HG03575 (cell line): Measurements from ENCODE around the gene MUC5B.
"Not testable (repeated sequence)": the region's sequence is repeated elsewhere in the genome, so short reads cannot be mapped to it uniquely, and the experiment has no call there.

Experiments used
- ATAC-seq: cut with Tn5 transposase; IDR thresholded peaks from one replicate; pipeline ENCODE4 v1.9.1; 2021; ENCODE audit not compliant: unreplicated experiment, insufficient number of reproducible peaks, low FRiP score; ENCODE audit errors: extremely low read depth

The MUC5B gene

DNA sequence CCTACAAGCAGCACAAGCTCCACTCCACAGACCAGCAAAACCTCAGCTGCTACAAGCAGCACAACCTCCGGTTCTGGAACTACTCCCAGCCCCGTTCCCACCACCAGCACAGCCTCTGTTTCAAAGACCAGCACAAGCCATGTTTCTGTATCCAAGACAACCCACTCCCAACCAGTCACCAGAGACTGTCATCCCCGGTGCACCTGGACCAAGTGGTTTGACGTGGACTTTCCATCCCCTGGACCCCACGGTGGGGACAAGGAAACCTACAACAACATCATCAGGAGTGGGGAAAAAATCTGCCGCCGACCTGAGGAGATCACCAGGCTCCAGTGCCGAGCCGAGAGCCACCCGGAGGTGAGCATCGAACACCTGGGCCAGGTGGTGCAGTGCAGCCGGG is 33.0 kb upstream of the MUC5B start:
- ATAC-seq: not testable (repeated sequence)

DNA sequence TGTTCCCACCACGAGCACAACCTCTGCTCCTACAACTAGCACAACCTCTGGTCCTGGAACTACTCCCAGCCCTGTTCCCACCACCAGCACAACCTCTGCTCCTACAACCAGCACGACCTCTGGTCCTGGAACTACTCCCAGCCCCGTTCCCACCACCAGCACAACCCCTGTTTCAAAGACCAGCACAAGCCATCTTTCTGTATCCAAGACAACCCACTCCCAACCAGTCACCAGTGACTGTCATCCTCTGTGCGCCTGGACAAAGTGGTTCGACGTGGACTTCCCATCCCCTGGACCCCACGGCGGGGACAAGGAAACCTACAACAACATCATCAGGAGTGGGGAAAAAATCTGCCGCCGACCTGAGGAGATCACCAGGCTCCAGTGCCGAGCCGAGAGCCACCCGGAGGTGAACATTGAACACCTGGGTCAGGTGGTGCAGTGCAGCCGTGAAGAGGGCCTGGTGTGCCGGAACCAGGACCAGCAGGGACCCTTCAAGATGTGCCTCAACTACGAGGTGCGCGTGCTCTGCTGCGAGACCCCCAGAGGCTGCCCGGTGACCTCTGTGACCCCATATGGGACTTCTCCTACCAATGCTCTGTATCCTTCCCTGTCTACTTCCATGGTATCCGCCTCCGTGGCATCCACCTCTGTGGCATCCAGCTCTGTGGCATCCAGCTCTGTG is 30.9 kb upstream of the MUC5B start:
- ATAC-seq: not testable (repeated sequence)

DNA sequence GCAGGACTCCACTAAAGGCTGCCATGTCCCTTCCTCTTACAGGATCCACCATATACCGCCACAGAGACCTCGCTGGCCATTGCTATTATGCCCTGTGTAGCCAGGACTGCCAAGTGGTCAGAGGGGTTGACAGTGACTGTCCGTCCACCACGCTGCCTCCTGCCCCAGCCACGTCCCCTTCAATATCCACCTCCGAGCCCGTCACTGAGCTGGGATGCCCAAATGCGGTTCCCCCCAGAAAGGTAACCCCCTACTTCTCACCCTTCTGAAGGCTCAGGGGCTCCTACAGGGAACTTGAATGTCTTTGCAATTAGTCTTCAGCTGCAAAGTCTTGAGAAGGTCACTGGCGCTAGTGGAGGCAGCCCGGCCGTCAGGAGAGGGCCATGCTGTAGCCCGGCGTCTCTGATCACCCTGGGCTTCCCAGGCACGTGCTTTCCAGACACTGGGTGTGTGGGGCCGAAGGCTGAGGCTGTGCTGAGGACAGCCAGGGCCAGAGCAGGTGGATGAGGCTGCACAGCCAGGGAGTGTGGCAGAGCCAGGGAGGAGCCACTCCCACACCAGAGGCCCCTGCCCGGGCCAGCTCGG is 30.0 kb upstream of the MUC5B start:
- no peak for ATAC-seq

DNA sequence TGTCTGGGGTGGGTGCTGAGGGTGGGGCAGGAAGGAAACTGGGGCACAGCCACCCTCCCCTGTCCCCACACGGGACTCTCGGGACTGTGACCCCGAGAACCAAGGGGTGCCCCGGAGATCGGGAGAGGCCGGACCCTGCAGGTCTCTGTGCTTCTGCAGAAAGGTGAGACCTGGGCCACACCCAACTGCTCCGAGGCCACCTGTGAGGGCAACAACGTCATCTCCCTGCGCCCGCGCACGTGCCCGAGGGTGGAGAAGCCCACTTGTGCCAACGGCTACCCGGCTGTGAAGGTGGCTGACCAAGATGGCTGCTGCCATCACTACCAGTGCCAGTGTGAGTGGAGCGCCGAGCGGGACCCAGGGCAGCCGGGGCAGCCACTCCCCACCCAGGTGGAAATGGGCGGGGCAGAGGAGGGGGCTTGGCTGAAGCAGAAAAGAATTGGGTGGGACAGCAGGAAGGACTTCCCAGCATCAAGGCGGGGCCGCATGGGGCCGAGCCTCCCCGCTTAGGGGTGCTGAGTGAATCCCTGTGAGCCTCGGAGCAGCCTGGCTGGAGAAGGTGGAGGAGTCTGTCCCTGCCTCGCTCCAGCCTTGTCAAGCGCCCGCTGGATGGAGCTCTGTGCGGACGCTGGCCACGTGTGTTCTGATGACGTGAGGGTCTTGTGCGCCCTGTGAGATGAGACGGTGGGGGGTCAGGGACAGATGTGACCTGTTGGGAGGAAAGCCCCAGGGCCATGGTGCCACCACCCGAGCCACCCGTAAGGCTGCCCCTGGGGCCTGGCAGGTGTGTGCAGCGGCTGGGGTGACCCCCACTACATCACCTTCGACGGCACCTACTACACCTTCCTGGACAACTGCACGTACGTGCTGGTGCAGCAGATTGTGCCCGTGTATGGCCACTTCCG is 29.3 kb upstream of the MUC5B start:
- ATAC-seq: no peak

DNA sequence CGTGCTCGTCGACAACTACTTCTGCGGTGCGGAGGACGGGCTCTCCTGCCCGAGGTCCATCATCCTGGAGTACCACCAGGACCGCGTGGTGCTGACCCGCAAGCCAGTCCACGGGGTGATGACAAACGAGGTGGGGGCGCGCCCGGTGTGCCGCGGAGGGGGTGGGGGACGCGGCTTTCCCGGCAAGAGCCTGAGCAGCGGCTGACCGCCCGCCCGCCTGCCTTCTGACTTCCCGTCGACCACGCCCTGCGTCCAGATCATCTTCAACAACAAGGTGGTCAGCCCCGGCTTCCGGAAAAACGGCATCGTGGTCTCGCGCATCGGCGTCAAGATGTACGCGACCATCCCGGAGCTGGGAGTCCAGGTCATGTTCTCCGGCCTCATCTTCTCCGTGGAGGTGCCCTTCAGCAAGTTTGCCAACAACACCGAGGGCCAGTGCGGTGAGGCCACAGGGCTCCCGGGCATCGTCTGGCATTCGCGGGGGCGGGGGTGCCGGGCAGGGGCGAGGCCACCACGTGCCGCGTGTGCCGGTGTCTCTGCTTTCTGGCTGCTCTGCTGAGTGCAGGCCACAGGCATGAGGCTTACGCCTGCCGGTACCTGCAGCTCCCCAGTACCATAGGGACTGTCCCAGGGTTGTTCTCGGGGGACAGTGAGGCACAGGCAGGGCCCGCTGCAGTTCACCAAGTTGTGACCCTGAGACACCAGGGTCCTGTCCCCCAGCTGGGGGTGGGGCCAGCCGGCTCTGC is 28.5 kb upstream of the MUC5B start:
- no peak for ATAC-seq

DNA sequence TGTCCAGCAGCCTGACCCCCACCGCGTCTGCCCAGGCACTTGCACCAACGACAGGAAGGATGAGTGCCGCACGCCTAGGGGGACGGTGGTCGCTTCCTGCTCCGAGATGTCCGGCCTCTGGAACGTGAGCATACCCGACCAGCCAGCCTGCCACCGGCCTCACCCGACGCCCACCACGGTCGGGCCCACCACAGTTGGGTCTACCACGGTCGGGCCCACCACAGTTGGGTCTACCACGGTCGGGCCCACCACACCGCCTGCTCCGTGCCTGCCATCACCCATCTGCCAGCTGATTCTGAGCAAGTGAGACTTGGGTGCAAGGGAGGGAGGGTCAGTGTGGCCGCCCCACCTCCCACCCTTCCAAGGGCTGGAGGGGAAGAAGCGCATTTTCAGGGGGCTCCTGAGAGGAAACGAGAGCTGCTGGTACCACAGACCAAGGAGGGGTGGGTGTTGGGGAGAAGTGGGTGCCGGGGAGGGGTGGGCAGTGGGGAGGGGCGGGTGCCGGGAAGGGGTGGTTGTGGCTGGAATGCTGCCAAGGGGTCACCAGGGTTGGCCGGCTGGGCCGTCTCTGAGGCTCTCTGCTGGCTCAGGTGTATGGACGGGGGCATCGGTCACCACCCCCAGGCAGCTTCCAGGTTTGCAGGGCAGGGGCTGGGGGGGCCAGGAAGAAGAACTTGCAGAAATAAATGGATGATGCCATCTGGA is 27.7 kb upstream of the MUC5B start:
- no peak for ATAC-seq

DNA sequence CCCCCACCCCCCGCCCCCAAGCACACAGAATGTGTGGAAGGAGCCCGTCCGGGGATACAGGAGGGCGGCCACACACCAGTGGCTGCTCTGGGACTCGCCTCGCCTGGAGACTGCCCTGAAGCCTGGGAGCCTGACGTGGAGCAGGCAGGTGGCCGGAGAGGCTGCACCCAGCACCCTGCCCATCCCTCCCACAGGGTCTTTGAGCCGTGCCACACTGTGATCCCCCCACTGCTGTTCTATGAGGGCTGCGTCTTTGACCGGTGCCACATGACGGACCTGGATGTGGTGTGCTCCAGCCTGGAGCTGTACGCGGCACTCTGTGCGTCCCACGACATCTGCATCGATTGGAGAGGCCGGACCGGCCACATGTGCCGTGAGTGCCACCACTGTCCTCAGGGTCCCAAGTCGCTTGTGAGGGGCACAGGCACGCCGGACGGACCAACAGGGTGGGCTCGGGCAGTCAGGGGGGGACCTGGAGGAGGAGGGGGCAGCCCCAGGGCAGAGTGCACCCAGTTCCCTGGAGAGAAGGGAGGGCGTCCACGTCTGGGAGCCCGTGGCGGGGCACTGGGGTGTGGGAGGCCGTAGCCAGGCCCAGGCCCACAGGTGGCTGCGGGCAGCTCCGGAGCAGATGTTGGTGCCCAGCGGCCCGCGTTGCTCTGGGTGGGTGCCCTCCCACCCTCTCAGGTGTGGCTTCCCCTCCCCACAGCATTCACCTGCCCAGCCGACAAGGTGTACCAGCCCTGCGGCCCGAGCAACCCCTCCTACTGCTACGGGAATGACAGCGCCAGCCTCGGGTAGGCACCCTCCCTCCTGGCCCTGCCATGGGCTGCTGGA is 27.0 kb upstream of the MUC5B start:
- no peak for ATAC-seq

DNA sequence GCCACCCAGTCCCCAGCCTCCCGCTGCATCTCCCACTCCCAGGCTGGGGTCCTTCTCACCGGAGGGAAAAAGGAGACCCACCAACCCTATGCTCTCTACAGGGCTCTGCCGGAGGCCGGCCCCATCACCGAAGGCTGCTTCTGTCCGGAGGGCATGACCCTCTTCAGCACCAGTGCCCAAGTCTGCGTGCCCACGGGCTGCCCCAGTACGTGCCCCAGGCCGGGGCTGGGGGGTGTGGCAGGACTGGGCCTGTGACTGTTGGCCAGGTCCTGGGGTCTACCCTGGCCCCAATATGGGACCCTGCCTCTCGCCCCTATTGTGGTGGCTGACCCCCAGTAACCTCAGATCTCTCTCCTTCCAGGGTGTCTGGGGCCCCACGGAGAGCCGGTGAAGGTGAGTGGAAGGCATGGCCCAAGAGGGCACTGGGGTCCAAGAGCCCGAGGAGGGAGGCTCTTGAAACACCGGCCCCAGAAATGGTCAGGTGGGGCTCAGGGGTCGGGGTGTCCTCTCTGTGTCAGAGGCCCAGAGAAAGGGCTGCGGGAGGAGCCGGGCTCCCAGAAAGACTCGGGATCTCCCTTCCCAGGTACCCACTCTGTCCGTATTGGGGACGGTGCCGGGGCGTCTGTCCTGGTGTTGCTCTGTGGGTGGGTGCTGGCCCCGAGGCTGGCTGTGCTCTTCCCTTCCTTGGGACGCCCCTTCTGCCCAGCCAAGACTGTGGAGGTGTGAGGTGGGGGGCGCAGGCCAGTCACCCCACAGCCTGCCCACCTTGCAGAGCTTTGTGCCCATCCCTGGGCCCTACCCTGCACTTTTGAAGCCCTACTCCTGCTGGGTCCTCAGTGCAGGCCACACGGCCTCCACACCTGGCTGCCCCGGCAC is 26.1 kb upstream of the MUC5B start:
- no peak for ATAC-seq

DNA sequence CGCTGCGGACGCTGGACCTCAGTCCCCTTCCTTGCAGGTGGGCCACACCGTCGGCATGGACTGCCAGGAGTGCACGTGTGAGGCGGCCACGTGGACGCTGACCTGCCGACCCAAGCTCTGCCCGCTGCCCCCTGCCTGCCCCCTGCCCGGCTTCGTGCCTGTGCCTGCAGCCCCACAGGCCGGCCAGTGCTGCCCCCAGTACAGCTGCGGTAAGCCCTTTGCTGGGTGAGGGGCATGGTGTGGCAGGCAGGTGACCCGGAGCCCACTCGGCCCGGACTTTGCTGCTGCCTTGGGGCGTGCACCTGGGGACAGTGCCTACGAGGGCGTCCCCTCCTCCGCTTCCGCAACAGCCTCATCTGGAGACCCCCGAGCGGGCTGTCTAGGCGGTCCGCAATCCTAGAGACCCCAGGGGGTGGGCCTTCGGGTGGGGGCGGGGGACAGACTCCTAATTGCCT is 25.4 kb upstream of the MUC5B start:
- no peak for ATAC-seq

DNA sequence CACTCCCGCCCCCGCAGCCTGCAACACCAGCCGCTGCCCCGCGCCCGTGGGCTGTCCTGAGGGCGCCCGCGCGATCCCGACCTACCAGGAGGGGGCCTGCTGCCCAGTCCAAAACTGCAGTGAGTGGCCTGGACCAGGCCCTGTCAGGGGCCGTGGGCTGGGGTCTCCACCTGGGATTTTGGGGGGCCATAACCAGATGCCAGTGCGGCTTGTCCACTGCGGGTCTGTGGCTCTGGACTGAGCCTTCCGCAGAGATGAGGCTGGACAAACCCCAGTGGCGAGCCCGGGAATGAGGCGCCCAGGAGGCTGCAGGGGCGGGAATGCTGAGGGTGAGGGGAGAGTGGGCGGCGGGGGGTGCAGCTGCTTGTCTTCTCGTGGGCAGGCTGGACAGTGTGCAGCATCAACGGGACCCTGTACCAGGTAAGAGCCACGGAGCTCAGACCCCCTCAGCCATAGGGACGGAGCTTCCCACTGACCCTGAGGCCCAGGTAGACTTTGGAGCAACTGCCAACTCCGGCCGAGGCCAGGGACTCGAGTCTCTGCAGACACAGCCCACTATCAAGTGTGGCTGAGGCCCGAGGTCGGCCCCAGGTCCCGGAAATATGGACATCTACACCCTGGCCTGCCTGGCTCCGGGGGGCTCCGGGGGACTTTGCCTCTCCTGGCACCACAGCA is 24.8 kb upstream of the MUC5B start:
- ATAC-seq: no peak

DNA sequence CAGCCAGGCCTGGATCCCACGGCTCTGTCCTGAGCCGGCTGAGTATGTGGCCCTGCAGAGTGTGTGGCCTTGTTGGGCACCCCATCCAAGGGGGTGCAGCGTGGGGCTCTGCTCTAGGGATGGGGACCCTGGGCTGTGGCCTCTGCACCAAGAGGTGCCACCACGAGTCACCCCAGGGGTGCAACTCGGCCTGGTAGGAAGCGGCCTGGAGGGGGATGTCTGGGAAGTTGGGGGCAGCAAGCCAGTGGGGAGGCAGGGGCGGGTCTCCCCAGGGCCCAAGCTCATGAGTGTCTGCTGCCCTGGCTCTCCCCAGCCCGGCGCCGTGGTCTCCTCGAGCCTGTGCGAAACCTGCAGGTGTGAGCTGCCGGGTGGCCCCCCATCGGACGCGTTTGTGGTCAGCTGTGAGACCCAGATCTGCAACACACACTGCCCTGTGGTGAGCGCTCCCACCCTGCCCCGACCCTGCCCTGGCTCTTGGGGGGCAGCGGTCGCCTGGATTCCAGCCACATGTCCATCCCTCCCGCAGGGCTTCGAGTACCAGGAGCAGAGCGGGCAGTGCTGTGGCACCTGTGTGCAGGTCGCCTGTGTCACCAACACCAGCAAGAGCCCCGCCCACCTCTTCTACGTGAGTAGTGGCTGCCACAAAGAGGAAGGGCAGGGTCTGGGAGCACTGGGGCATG is 24.2 kb upstream of the MUC5B start:
- ATAC-seq: no peak

GRCh38 chr11:1199241-1199750 is 23.6 kb upstream of the MUC5B start:
- ATAC-seq: no peak

DNA sequence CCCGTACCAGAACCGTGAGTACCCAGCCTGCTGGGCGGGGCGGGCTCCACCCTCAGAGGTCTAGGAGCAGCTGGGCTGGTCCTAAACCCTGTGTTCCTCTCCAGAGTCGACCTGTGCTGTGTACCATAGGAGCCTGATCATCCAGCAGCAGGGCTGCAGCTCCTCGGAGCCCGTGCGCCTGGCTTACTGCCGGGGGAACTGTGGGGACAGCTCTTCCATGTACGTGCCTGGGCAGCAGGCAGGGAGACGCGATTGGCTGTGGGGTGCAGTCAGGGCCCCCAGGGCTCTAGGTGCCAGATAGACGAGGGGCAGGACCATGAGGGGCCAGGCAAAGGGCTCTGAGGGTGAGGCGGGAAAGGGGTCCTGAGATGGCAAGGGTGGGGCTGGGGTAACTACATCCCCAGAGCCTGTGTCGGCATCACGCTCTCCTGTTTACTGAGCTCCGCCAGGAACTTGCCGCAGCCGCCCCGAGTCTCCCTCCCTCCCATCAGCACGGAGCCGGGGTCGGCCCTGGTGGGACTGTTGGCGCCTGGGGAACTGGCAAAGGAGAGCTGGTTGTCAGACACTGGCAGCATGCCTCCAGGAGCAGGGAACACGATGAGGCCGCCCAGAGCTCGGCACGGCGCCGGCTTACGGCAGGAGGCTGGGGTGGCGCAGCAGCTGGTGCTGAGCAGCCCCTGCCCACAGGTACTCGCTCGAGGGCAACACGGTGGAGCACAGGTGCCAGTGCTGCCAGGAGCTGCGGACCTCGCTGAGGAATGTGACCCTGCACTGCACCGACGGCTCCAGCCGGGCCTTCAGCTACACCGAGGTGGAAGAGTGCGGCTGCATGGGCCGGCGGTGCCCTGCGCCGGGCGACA is 22.9 kb upstream of the MUC5B start:
- no peak for ATAC-seq

GRCh38 chr11:1200611-1201191 is 22.2 kb upstream of the MUC5B start:
- no peak for ATAC-seq
